ENCODE data around the gene MED25. TPM values are rescaled to one million over a fixed set of nuclear protein-coding genes. Genes with fewer than 3 reads are reported as not detected.

Gene MED25
- total and polyA plus RNA-seq, 9 of the 15 experiments (the other 6 are each of a cell fraction or from before 2014, with no cell fraction given): 4.1 to 93.9 (median 19.3) TPM

DNA sequence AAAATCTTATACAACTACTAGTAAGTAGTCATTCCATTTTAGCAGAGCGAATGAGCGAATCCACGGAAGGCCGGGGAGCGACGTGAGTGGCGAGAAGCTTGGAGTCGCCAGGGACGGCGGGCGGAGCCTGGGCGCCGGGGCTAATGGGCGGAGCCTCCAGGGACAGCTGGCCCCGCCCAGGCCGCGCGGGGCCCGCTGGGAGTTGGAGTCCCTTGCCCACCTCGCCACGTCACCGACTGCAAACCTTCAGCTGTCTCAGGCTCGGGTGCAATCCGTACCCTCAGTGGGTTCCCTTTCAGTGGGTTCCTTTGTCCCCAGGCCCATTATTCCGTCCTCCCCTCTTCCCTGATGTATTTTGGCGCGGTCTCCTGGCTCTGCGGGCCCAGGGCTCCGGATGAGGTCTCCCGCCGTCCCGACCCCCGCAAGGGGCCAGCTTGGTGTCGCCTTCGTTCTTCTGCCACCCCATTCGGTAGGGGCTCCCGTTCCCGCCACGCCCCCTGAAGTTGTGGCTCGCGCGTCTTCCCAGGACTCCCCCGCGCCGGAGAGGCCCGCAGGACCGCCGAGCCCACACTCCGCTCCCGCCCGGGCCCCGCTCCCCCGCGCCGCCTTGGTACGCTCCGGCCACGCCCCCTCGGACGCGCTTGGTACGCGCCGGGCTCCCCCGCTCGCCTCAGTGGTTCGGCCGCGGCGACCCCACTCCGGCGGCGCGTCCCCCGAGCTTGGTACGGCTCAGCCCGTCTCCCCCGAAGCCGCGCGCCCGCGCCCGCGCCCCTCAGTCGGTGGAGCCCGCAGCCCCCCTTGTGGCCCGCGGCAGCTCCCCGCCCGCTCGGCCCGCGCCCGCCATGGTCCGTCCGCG lies 32.6 kb downstream of the MED25 start, which contains the start of gene PTOV1 (continued):
- TF ChIP-seq THRAP3 (IDR thresholded peaks at IDR 0.05; ENCODE audit: borderline replicate concordance) (no peak), ZNF347 (CRISPR knock-in tag; IDR thresholded peaks at IDR 0.05; ENCODE audit: low read depth) (no peak), ZNF311 (CRISPR knock-in tag; IDR thresholded peaks at IDR 0.05) (no peak), TRIM28 (IDR thresholded peaks at IDR 0.05) (peak; percentile 46; the same call in 1 of the 2 replicates), POLR2AphosphoS2 (IDR thresholded peaks at IDR 0.05; ENCODE audit: low read length) (peak; percentile 84; the same call in 1 of the 2 replicates), FOXJ3 (CRISPR knock-in tag; IDR thresholded peaks at IDR 0.05) (no peak), MCM2 (IDR thresholded peaks at IDR 0.05; ENCODE audit: low read depth) (no peak), ZNF699 (CRISPR knock-in tag; IDR thresholded peaks at IDR 0.05; ENCODE audit: insufficient replicate concordance) (no peak), EP400 (IDR thresholded peaks at IDR 0.05) (peak; percentile 96), ZNF696 (CRISPR knock-in tag; conservative IDR thresholded peaks at IDR 0.05) (no peak), ZNF175 (CRISPR knock-in tag; IDR thresholded peaks at IDR 0.05; ENCODE audit: low read depth) (no peak), TAF1 (IDR thresholded peaks at IDR 0.05; ENCODE audit: control insufficient read depth, extremely low read depth, insufficient read depth, low read length, severe bottlenecking) (peak; percentile 69), ZNF197 (CRISPR knock-in tag; IDR thresholded peaks at IDR 0.05; ENCODE audit: low read depth) (no peak), TAF7 (tag; IDR thresholded peaks at IDR 0.05) (peak; percentile 58)
- TF ChIP-seq, protein P1, sequence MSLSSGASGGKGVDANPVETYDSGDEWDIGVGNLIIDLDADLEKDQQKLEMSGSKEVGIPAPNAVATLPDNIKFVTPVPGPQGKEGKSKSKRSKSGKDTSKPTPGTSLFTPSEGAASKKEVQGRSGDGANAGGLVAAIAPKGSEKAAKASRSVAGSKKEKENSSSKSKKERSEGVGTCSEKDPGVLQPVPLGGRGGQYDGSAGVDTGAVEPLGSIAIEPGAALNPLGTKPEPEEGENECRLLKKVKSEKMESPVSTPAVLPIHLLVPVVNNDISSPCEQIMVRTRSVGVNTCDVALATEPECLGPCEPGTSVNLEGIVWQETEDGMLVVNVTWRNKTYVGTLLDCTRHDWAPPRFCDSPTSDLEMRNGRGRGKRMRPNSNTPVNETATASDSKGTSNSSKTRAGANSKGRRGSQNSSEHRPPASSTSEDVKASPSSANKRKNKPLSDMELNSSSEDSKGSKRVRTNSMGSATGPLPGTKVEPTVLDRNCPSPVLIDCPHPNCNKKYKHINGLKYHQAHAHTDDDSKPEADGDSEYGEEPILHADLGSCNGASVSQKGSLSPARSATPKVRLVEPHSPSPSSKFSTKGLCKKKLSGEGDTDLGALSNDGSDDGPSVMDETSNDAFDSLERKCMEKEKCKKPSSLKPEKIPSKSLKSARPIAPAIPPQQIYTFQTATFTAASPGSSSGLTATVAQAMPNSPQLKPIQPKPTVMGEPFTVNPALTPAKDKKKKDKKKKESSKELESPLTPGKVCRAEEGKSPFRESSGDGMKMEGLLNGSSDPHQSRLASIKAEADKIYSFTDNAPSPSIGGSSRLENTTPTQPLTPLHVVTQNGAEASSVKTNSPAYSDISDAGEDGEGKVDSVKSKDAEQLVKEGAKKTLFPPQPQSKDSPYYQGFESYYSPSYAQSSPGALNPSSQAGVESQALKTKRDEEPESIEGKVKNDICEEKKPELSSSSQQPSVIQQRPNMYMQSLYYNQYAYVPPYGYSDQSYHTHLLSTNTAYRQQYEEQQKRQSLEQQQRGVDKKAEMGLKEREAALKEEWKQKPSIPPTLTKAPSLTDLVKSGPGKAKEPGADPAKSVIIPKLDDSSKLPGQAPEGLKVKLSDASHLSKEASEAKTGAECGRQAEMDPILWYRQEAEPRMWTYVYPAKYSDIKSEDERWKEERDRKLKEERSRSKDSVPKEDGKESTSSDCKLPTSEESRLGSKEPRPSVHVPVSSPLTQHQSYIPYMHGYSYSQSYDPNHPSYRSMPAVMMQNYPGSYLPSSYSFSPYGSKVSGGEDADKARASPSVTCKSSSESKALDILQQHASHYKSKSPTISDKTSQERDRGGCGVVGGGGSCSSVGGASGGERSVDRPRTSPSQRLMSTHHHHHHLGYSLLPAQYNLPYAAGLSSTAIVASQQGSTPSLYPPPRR (CRISPR knock-in tag; IDR thresholded peaks at IDR 0.05; ENCODE audit: borderline replicate concordance): no peak
- TF ChIP-seq, protein P2, sequence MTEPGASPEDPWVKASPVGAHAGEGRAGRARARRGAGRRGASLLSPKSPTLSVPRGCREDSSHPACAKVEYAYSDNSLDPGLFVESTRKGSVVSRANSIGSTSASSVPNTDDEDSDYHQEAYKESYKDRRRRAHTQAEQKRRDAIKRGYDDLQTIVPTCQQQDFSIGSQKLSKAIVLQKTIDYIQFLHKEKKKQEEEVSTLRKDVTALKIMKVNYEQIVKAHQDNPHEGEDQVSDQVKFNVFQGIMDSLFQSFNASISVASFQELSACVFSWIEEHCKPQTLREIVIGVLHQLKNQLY (CRISPR knock-in tag; conservative IDR thresholded peaks at IDR 0.05): 0 out of 4 replicates have a peak, but pooled peaks of 1 of the 2 experiments have one; percentile 36
- TF ChIP-seq, protein P3, sequence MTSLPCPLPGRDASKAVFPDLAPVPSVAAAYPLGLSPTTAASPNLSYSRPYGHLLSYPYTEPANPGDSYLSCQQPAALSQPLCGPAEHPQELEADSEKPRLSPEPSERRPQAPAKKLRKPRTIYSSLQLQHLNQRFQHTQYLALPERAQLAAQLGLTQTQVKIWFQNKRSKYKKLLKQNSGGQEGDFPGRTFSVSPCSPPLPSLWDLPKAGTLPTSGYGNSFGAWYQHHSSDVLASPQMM (CRISPR knock-in tag; IDR thresholded peaks at IDR 0.05): no peak
- TF ChIP-seq, protein P4, sequence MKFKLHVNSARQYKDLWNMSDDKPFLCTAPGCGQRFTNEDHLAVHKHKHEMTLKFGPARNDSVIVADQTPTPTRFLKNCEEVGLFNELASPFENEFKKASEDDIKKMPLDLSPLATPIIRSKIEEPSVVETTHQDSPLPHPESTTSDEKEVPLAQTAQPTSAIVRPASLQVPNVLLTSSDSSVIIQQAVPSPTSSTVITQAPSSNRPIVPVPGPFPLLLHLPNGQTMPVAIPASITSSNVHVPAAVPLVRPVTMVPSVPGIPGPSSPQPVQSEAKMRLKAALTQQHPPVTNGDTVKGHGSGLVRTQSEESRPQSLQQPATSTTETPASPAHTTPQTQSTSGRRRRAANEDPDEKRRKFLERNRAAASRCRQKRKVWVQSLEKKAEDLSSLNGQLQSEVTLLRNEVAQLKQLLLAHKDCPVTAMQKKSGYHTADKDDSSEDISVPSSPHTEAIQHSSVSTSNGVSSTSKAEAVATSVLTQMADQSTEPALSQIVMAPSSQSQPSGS (CRISPR knock-in tag; IDR thresholded peaks at IDR 0.05): peak; percentile 55; the same call in 1 of the 2 replicates

Measured in K562 (cell line).